ENCODE measurements around the gene MCF2L. TPM values are rescaled to one million over a fixed set of nuclear protein-coding genes. Genes with fewer than 3 reads are reported as not detected.

The MCF2L gene
- total and polyA plus RNA-seq, 9 of the 15 experiments (the other 6 are each of a cell fraction or from before 2014, with no cell fraction given): 0.05 to 0.25 (median 0.18) TPM; not detected in 5

DNA sequence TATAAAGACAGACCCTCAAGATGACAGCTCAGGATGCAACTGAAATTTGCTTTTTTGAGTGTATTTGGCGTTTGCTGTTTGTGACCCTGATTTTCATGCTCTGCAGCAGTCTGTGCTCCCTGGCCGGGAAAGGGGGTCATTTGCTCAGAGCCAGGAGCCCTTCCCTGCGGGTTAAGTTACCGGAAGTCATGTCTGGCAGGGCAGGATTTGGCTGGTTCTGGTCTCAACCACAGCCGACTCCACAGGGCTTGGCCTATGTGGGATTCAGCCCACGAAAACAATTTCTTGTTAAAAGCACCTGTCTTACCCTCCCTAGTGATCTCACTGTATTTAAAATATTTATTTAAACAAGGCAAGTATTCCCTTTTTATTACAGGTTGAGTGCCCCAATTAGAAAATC lies 22.6 kb downstream of the MCF2L start:
- DNase-seq (ENCODE audit: extremely low read depth in 1 of 4, low spot score in 3 of 4): no peak
- 0% methylated on average over 3 of the region's 6 CpGs for WGBS (ENCODE audit: insufficient coverage, low coverage, missing lambda C conversion rate)
- POLR2A ChIA-PET: interaction anchor here (0.9 to 1.5 kb wide), 2 partner anchors 14 to 17 kb away, joined by 3 read pairs; no protein-coding TSS in a partner anchor
- H3K4me3 ChIP-seq: no peak overlapping the region
- H2AFZ ChIP-seq (ENCODE audit: low read depth, low read length): no peak overlapping the region
- CTCF ChIA-PET (ENCODE audit: low intra/inter-chr PET ratio): no interaction called here
- BruUV-seq (replicated peaks): no TSS peak
- H3K4me1 ChIP-seq (replicated peaks in 1 of 2; ENCODE audit: control insufficient read depth in 2 of 2, insufficient read depth in 2 of 2, low read length in 2 of 2): peaks cover 0 to 5% of the 10 kb centered on the region in 2 experiments; a peak in 2 of 5 replicates
- H3K9ac ChIP-seq (ENCODE audit: insufficient read depth in 1 of 2, low read depth in 2 of 2, low read length in 2 of 2): no peak overlapping the region
- H4K20me1 ChIP-seq (replicated peaks; ENCODE audit: control insufficient read depth, insufficient read depth, low read length): no peaks in the 10 kb centered on the region; the same call in 1 of the 2 replicates
- no peaks in the 10 kb centered on the region for H3K79me2 ChIP-seq (ENCODE audit: control insufficient read depth, insufficient read depth, low read length)
- H3K9me1 ChIP-seq (ENCODE audit: control insufficient read depth, insufficient read depth, low read length): no peaks in the 10 kb centered on the region
- TF ChIP-seq, protein P1, sequence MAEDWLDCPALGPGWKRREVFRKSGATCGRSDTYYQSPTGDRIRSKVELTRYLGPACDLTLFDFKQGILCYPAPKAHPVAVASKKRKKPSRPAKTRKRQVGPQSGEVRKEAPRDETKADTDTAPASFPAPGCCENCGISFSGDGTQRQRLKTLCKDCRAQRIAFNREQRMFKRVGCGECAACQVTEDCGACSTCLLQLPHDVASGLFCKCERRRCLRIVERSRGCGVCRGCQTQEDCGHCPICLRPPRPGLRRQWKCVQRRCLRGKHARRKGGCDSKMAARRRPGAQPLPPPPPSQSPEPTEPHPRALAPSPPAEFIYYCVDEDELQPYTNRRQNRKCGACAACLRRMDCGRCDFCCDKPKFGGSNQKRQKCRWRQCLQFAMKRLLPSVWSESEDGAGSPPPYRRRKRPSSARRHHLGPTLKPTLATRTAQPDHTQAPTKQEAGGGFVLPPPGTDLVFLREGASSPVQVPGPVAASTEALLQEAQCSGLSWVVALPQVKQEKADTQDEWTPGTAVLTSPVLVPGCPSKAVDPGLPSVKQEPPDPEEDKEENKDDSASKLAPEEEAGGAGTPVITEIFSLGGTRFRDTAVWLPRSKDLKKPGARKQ (CRISPR knock-in tag; IDR thresholded peaks at IDR 0.05): no peak
- TF ChIP-seq SRSF1 (IDR thresholded peaks at IDR 0.05; ENCODE audit: low read depth, low read length): no peak
- no peak for TF ChIP-seq RAD21 (CRISPR knock-in tag; conservative IDR thresholded peaks at IDR 0.05 in 1 of 2, IDR thresholded peaks at IDR 0.05 in 1 of 2)
- no peak for TF ChIP-seq RFX7 (CRISPR knock-in tag; IDR thresholded peaks at IDR 0.05)
- no peak for TF ChIP-seq ZNF3 (CRISPR knock-in tag; IDR thresholded peaks at IDR 0.05)
- TF ChIP-seq MTA3 (IDR thresholded peaks at IDR 0.05; ENCODE audit: borderline replicate concordance): no peak
- TF ChIP-seq ZNF717 (CRISPR knock-in tag; IDR thresholded peaks at IDR 0.05): no peak
- TF ChIP-seq, protein P2, sequence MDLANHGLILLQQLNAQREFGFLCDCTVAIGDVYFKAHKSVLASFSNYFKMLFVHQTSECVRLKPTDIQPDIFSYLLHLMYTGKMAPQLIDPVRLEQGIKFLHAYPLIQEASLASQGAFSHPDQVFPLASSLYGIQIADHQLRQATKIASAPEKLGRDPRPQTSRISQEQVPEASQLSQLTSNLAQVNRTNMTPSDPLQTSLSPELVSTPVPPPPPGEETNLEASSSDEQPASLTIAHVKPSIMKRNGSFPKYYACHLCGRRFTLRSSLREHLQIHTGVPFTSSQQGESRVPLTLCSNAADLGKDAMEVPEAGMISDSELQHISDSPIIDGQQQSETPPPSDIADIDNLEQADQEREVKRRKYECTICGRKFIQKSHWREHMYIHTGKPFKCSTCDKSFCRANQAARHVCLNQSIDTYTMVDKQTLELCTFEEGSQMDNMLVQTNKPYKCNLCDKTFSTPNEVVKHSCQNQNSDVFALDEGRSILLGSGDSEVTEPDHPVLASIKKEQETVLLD (IDR thresholded peaks at IDR 0.05): no peak
- TF ChIP-seq MIER1 (IDR thresholded peaks at IDR 0.05; ENCODE audit: low read depth): no peak
- TF ChIP-seq ZC3H8 (IDR thresholded peaks at IDR 0.05): no peak
- H3K9me3 ChIP-seq (replicated peaks; ENCODE audit: control insufficient read depth, insufficient read depth, low read depth, low read length): no peaks in the 10 kb centered on the region
- in situ Hi-C loops (cut with MboI): no loop called here
- no peaks in the 10 kb centered on the region for H3K36me3 ChIP-seq (ENCODE audit: control insufficient read depth, insufficient read depth, low read length)
- FAIRE-seq: no peak
- no peak overlapping the region for H3K27ac ChIP-seq (ENCODE audit: extremely low read depth, low read depth, low read length)
- intact Hi-C loops (cut with micrococcal nuclease): no loop called here
- H3K27me3 ChIP-seq (ENCODE audit: control insufficient read depth in 2 of 2, insufficient read depth in 2 of 2, low read length in 2 of 2): peaks cover 24 to 78% of the 10 kb centered on the region in 2 experiments
- no peak for ATAC-seq
- no peak overlapping the region for H3K4me2 ChIP-seq (ENCODE audit: insufficient read depth, low read length)

All from K562 (cell line).